Stimulated activated CD4-positive, alpha-beta T cell treated with anti-CD3 and anti-CD28 coated beads, Interleukin-1b, Interleukin-23, amount 100 ng/mL, for 48 hours (primary cell): ENCODE results near the gene SLC8A1.

Experiments used
- DNase-seq: peaks from one replicate; pipeline ENCODE4 v3.0.0-alpha.2; 2020

Gene SLC8A1

DNA sequence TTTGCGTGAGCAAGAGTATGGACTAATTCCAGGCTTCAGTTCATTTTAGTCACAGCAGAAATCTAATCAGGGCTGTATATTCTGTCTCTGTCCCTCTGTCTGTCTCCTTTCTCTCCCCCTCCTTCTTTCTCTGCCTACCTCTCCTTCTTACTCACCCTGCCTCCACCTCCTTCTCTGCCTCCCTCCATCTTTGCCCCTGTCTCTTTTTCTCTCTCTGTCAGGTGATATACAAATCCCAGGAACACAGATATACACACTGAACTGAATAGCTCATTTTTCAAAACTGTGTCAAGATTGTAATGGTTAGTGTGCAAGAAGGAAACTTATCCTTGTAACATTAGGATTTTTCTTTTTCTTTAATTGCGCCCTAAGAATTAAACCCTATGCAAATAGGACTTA lies 32.5 kb downstream of the SLC8A1 start:
- no peak for DNase-seq

DNA sequence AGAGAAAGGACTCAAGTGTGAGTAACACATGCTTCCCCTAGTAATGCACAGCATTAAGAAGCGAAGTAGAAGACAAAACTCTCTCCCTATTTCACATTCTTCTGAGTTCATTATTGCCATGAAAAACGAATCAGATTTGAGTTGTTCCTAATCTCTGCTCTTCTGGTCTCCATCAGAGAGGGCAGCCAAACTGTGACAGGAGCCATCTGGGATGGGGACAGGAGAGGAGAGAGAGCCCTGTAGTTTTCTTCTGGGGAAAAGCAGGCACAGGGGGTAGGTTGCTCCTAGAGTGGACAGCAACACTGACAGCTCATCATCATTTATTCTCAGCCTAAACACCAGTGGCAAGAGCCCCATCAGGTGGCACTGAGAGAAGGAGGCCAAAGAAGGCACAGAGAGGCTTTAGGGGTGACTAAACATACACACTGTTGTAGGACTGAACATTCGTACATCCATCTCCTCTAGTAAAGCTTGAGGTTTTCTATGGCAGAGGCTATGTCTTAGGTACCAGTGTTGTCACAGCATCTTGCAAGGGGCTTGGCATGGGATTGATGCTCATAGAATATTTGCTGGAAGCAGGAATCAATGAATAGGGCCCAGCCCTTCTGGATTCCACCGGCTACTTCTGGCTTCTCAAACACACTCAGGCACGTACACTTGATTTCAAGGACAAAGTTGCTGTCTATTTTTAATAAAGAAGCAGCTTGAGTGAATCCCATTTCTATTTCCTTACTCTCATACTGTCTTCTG lies 33.1 kb downstream of the SLC8A1 start:
- no peak for DNase-seq

DNA sequence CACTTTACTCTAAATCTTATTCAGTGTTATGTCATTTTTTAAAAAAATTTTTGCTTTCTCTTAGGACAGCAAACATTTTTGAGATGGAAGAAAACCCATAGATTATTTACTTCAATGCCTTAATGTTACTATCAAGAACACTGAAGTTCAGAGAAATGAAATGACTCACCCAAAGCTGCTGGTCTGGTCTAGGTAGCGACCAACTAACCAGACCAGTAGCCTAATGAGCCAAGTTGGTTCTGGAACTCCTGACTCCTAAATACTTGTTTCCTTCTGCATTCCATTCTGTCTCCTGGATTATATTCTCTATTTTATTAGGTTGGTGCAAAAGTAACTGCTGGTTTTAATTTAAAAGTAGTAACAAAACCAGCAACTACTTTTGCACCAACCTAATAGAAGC lies 35.4 kb downstream of the SLC8A1 start:
- DNase-seq = no peak

DNA sequence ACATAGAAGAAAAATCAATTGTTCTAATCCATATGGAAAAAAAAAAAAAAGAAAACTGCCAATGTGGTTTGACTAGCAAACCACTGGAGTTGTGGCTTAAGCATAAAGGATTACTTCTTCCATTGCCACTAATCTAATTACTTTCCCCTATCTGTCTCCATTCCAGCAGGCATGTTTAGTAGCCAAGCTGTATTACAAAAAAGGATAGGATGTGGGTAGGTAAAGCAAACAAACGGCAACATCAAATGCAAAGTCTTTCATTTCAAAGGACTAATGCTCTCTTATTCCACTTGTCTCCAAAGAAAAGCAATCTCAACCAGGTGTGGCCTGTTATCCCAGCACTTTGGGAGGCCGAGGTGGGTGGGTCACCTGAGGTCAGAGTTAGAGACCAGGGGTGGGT lies 36.5 kb downstream of the SLC8A1 start:
- DNase-seq = no peak

DNA sequence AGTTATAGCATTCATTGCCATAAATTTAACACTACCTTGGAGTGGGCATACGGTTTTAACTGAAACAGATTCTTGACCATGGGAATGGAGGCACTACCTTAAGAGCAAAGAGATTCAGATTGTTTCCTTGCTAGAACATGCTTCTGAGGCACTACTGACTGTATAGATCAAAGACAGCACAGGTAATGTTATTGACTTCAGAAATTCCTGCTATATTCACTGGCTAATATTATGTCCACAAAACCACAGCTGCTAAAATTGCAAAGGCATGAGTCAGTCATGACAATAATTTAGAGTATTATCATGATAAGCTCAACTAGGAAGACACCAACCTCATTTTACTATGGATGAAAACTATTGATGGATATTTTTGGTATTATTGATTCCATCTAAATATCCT lies 39.4 kb downstream of the SLC8A1 start:
- no peak for DNase-seq

DNA sequence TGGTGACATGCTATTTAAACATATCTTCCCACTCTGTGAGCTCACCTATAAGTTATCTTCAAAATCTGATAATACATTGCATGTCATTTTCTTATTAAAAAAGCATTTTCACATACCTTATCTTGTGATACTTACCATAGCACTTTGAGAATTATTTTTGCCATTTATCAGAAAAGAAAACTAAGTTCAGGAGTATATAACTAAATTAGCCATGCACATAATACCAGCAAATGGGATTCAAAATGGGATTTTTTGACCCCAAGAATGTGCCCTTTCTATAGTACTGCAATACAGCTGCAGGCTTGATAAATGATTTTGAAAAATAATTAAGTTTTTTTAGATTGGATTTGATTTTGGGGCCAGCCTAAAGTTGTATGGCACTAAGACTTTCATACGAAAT lies 41.2 kb downstream of the SLC8A1 start:
- no peak for DNase-seq

DNA sequence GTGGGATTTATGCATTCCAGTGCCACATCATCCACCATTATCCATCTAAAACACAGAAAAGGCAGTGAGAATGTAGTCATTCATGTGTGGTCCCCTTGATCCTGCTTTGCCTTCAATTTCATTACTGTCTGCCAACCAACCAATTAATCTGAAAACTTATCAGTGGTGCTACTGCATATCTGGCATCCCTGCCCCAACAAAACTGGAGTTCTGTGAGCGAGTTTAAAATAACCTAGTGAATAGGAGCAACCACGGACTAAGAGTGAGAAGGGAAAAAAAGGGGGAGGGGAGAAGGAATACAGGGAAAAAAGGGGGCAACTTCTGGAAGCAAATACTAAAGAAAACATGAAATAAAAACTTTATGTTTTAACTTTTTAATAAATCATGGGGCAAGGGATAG lies 42.2 kb downstream of the SLC8A1 start:
- DNase-seq = no peak

DNA sequence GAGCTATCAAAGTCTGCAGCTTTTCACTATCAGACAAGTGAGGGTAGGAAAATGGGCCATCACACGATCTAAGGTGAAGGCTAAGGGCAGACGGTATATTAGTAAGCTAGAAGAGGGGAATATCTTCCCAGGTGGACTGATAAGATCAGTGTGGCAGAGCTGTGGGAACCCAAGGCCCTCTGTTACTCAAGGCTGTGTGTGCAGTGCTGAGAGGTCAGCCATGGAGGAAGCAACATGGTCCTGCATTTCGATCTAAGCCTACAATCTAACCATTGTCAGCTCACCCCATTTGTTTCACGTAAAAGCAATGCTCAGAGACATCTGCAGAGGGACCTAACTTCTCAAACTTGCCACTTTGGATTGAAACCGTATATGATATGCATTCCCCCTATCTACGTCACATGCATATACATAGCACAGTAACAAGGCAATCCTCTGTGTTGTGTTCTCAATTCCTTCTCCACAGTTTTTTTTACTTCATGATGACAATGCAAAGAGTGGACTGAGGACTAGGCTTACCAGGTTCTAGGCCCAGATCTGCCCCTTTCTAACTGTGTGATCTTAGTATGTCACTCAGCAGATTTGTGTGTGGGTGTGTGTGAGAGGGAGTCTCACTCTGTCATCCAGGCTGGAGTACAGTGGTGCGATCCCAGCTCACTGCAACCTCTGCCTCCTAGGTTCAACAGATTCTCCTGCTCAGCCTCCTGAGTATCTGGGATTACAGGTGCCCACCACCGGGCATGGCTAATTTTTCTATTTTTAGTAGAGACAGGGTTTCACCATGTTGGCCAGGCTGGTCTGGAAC lies 45.2 kb downstream of the SLC8A1 start:
- DNase-seq = no peak

DNA sequence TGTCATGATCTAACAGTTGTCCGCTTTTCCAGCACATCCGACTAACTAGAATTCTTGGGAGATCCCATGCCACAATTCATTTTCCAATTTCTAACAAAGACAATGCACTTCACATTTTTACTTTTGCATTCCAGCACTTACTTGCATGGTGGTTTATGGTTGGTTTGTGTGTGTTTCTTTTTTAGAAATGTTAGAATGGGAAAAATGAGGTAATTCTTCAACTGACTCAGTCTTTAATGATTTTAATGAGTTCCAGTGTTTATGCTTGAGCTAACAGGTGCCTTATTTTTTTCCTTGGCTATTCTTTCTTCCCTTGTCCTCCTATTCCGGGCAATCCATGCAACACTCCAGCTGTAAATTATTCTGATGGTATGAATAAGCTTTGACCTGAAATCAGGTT lies 46.4 kb downstream of the SLC8A1 start:
- DNase-seq = no peak

DNA sequence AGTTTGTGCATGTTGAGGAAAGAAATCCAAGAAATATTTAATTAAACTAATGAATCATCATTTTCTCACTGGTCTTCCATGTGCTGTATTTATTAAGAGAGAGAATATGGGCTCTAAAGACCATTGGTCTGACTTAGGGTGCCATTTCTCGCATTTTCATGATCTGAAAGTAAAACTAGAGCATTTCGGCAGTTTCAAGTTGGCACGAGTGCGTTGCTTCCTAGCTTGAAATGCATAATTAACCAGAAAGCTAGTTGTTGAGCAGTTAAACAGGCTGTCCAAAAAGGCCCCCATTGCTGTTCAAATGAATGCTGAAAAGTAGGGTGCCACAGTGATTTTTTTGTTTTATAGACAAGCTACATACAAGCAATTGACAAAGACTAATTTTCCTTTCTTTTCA lies 47.4 kb downstream of the SLC8A1 start:
- DNase-seq = no peak

DNA sequence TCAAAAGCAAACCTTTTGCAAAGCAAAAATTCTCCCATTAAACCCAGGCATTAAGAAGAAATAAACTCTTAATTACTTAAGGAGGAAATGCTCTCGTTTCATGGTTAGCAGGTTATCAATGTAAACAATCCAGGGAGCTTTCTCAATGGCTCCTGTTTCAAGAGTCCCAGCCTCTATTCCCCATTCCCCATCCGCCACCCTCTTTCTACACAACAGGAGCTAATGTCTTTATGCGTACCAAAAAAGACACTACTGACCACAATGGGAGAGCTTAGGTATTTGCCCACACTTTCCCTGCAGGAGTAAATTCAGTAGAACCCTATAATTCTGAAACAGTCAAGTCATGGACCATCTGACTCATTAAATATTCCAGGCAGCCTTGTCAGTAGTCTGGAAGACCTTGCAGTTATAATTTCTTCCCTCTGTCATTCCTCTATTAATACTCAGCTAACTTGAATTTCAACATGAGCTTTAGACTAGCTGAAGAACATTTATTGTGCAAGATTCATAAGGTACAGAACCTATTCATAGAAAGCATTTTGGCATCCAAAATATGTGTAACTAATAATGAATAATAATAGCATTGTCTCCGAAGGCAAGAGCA lies 48.6 kb downstream of the SLC8A1 start:
- no peak for DNase-seq

DNA sequence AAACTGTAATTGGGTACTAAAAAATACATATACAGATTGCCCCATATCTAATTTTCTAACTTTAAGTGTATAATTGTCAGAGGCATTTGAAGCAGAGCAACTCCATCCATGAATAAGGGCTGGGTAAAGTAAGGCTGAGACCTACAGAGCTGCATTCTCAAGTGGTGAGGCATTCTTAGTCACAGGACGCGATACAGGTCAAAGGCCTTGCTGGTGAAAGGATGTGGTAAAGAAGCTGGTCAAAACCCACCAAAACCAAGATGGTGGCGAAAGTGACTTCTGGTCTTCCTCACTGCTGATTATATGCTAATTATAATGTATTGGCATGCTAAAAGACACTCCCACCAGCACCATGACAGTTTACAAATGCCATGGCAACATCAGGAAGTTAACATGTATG lies 50.0 kb downstream of the SLC8A1 start:
- no peak for DNase-seq

DNA sequence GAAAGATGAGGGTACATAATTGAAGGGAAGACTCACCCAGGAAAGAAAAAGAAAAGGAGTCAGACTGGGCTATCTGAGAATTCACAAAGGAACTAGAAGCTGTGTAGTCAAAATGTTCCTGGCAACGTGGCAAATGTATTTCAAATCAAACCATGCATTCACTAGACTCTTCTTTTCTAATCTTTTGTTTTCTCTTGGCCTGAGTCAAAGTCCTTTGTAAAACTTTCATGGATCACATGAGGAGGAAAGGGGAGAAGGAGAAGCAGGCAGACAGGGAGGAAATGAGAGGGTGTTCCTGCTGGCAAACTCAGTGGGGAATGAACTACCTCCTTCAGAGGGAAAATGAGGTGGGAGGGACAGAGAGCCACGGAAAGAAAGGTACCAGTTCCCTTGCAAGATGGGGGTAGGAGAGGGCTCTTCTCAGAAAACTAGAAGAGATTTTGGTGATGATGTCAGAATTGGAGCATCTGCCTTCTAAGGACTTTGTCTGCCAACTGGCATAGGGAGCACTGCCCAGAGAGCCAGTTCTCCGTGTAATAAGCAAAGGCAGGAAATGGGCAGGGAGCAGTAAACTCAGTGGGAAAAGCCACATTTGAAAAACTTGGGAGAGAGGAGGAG lies 51.4 kb downstream of the SLC8A1 start:
- DNase-seq = no peak

DNA sequence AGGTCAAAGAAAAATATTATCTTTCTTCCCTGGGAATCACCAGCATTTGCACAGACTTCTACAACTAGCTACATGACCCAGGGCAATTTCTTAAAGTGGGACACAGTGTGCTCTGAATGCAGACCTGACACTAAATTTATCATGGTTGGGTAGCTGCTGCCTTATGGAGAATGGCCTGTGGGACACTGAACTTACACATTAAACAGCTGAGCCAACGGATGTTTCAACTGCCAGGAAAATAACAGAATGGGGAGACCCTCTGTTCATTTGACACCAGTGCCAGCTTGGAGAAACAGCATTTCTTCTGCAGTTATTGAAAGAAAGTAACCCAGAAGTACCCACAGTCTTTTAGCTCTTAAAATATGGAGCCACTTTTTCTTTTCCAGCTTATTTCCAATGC lies 54.1 kb downstream of the SLC8A1 start:
- DNase-seq = no peak

DNA sequence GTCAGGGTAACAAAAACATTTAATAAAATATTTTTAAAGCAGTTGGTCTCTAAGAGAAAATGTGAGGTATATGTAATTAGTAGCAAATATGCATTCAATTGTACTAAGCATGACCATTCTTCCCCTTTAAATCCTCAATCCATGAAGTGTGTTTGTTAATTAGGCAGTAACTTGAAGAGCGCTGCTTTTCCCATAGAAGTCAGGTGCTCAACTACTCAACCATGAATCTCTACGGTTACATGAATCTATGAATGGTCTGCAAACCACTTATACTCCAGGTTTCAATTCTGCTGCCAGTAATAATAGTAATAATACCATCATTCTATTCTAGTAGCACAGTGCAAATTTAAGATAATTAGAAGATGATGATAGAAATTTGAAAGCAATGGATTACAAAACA lies 55.8 kb downstream of the SLC8A1 start:
- DNase-seq = no peak

DNA sequence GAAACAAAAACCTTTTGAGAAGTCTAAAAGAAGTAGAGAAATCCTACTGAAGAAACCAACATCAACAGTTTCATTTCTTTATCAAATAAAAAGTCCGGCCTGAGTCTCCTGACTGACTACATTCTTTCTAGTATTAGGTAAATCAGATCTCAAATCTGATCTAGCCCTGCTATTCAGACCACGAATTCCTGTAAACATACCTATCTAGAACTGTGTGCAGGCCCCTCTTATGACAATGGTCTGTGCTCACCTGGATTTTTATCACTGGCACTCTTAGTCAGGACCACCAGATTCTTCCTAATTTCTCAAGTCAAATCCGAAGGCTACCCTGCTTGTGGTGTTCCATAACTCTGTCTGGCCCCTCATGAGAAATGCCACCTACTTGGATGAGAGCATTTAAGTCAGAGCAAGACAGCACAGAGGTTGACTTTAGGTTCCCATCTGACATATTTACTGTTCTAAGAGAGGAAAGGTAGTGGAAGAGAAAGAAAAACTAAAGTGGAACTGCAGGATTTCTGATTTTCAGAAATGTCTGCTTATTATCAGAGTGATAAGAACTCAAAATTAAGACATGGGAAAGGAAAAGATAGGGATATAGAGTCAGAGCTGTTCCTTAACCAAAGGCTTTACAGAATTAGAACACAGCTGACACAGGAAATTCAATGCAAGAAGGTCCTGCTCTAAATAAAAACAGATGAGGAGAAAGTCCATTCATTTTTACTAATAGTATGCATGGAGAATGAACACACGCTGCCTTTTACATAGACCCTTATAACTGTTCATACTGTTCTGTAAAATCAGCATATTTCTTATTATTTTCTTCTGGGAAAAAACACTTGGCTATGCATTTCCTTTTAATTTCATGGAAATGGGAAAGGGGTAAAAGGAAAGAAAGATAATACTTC lies 56.5 kb downstream of the SLC8A1 start:
- DNase-seq = no peak

DNA sequence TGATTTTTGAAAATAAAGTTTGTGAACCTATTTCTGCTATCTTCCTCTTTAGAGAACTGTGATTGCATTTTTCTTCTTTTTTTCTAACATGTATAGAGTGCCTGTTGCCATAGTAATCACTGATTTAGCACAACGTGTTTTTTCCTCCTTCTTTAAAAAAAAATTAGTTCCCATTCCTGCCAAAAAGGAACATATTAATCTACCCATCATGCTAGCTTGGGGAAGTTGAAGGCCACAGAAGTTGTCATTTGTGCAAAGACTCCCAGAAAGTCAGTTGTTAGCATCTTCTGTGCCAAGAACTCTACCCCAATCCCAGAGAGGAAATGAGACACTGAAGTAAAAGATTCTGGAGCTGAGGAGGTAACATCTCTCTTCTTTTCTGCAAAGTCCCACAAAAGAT lies 57.3 kb downstream of the SLC8A1 start:
- no peak for DNase-seq

DNA sequence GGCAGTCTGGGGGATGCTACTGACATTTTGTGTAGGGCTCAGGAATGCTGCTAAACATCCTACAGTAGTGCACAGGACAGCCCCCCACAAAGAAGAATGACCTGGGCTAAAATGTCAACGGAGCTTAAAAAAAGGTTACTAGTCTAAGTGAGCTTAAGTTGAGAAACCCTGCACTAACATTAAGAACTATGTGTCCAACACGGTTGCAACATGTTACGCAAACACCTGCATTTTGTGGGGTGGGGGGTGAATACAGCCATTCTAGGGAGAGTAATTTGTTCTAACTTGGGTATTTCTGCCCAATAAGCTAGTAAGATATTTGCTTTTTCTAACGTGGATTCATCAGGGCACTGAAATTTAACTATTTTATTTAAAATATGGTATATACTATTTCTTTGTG lies 57.9 kb downstream of the SLC8A1 start:
- no peak for DNase-seq

DNA sequence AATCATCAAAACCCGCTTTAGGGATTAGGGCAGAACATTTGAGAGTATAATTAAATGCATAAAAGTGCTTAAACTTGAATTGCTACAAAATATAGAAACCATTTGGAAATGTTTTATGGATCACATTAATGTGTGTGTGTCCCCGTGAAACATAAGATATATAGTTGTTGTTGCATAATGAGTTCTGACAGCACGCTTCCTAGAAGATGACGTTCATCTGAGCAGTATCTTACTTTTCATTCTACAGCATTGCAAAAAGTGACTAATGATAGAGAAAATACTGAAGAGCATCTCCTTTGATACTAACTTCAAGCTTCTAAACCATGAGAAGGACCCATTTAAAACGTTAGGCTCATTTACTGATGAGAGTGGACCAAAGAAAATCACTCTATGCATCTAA lies 63.7 kb downstream of the SLC8A1 start:
- no peak for DNase-seq

DNA sequence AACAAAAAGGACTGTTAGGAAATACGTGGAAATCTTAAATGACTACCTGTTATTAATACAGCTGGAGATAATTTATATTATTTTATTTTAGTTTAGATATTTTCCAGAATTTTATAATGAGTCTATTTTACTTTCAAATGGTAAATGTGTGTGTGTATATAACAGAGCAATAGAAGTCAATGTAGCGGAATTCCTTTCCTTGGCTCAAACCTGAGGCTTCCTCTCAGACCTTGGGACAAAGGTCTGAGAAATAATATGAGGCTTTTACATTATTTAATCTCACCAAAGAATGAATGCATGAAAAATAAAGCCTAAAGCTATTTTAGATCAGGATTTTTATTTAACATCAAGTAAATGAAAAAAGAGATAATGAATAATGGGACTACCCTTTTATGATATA lies 65.7 kb downstream of the SLC8A1 start:
- no peak for DNase-seq

DNA sequence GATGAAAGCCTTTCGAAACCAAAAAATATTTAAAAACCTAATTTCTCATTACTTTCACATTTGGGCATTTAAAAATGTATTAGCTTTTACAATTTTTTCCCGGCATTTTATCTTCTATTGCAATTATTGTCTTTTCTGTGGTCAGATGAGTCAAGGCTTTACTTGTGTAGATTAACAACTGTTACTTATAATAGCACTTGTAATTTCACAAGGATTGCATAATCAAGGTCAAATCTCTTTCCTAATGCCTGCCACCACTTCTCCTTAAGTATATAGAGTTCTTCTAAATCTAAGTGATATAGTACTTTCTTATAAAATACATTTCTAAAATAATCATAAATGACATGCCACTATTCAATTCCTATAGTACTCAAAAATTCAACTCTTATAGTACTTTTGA lies 67.2 kb downstream of the SLC8A1 start:
- DNase-seq = no peak

DNA sequence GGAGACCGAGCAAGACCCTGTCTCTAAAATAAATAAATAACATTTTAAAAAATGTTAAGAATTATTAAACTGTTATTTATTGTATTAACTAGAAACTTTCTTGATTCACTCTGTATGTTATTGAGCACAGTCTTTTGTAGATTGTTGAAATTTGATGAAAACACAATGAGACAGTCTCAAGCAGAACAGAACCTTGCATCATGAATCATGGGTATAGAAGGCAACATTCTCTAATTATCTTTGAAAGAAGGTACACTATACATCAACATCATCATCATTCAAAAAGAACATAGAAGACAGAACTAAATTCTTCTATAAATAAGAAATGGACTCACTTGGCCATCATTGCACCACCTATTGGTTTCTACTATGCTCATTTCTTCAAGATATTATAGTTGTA lies 67.7 kb downstream of the SLC8A1 start:
- DNase-seq = no peak

DNA sequence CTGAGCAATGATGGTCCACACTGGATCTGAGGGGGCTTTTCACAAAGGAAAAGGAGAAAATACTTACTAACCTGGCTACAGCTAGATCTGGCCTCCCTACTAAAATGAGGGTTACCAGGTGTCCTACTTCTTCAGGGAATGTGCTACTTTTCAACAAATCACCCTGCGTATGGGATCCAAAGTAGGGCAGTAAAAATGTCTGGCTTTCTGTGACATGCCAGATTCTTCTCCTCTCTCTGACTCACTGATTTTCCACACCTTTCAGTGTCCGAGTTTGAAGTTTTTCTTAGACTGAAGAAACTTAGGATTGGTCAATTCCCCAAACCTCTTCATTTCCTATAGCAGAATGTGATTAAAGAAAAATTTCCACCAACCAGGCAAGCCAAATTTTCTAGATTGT lies 71.2 kb downstream of the SLC8A1 start:
- no peak for DNase-seq
